HL-60 (cell line): ENCODE measurements around the gene ATF3.

Source experiments
- DNase-seq, 2 experiments: peaks; one replicate each; pipeline ENCODE4 v3.0.0-alpha.2; 2010 to 2020; ENCODE audit warnings: low read depth in 1 of 2, low spot score in 1 of 2
- H3K27ac ChIP-seq: fragments of 250-450 bp; sonication (Bioruptor Pico); replicated peaks from 2 replicates; pipeline ENCODE4 v1.5.1; 2020; ENCODE audit warnings: mild to moderate bottlenecking, moderate library complexity
- H3K27me3 ChIP-seq: fragments of 250-450 bp; sonication (Bioruptor Pico); 2 replicates; pipeline ENCODE4 v1.5.1; 2021; ENCODE audit warnings: mild to moderate bottlenecking, moderate library complexity; ENCODE audit not compliant: insufficient read depth, poor library complexity, severe bottlenecking
- H3K4me3 ChIP-seq: replicated peaks from 2 replicates; pipeline ENCODE4 v1.5.1; 2011; ENCODE audit warnings: mild to moderate bottlenecking, control low read depth, low read length; ENCODE audit not compliant: insufficient read depth
- CTCF ChIP-seq: IDR thresholded peaks from one replicate; pipeline ENCODE4 v1.5.1; 2011; ENCODE audit warnings: low read length, control low read depth, inconsistent platforms; ENCODE audit not compliant: insufficient read depth
- GABPA ChIP-seq: IDR thresholded peaks from 2 replicates; pipeline ENCODE4 v1.6.1; 2012; ENCODE audit warnings: low read depth
- POLR2AphosphoS5 ChIP-seq: IDR thresholded peaks from 2 replicates; pipeline ENCODE4 v1.6.1; 2012; ENCODE audit warnings: low read depth
- REST ChIP-seq: IDR thresholded peaks from 2 replicates; pipeline ENCODE4 v1.6.1; 2012; ENCODE audit warnings: low read depth; ENCODE audit not compliant: insufficient replicate concordance
- SPI1 ChIP-seq: IDR thresholded peaks from 2 replicates; pipeline ENCODE4 v1.6.1; 2012; ENCODE audit warnings: low read depth, mild to moderate bottlenecking, borderline replicate concordance

Gene ATF3

DNA sequence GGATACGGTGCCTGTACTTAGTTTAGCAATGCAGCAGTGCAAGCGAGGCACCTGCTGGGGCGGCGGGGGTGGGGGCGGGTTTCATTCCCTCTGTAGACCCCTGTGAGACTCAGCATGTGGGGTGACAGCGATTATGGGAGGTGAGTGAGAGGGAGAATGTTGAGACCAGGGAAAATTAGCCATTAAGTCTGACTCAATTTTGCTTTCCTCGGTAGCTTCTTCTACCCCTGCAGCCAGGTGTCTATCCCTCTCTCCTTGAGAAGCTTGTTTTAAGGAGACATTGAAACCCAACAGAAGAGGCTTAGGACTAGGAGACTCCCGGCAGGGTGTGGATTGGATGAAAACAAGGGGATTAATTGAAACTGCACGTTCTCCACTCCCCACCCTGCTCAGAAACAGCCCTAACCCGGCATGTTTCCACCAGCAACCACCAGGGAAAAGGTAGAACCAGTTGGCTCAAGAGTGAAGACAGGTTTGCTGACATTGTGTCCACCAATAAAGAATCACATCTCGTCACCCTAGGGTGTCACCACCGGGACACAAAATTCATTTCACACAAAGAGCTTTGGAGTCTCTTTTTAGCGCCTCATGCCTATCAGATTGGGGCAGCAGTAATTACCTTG lies 20.6 kb upstream of the ATF3 start:
- no peak overlapping the region for H3K4me3 ChIP-seq
- DNase-seq, result no peak

DNA sequence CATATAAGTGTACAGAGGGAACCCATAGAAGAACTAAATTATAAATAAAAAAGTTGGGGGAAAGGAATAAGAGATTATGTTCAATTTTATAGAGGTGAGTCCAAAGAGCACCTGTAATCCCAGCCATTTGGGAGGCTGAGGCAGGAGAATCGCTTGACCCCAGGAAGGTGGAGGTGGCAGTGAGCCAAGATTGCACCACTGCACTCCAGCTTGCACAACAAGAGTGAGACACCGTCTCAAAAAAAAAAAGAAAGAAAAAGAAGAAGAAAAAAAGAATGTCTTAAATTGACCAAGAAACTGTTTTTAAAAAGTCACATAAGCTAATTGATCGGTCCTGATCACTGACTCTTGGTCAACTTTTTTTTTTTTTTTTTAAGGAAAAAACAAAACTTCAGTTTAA lies 19.1 kb upstream of the ATF3 start:
- 0 out of 2 replicates have a peak, but pooled peaks have one; percentile 29 for TF ChIP-seq POLR2AphosphoS5
- no peak for TF ChIP-seq CTCF
- DNase-seq, result peak in 1 of 2 experiments; percentile 31

More for the DNA sequence above, 20.6 kb upstream of the ATF3 start:
- Histone ChIP-seq H3K27ac (no peak overlapping the region), H3K27me3 (no peaks in the 10 kb centered on the region)
- TF ChIP-seq SPI1 (no peak), REST (no peak), GABPA (no peak), CTCF (no peak)

GRCh38 chr1:212591922-212592321 lies 16.6 kb upstream of the ATF3 start:
- no peak overlapping the region for H3K4me3 ChIP-seq

More for the DNA sequence above, 19.1 kb upstream of the ATF3 start:
- H3K27ac ChIP-seq, result no peak overlapping the region
- H3K4me3 ChIP-seq, result no peak overlapping the region
- no peaks in the 10 kb centered on the region for H3K27me3 ChIP-seq

More at GRCh38 chr1:212591922-212592321, 16.6 kb upstream of the ATF3 start:
- TF ChIP-seq POLR2AphosphoS5, result no peak
- TF ChIP-seq REST, result no peak
- no peak for TF ChIP-seq SPI1
- no peak for TF ChIP-seq CTCF
- TF ChIP-seq GABPA, result no peak
- no peak overlapping the region for H3K27ac ChIP-seq
- no peak for DNase-seq
- H3K27me3 ChIP-seq, result no peaks in the 10 kb centered on the region
